PC-9 (cell line): ENCODE data around the gene GIMAP8.

Experiments used
- CTCF ChIP-seq: fragments of 200-600 bp; sonication (generic); conservative IDR thresholded peaks from 2 replicates; pipeline ENCODE4 v1.6.1; 2017; ENCODE audit warnings: mixed run types, antibody characterized with exemption, mild to moderate bottlenecking, moderate library complexity
- EZH2 ChIP-seq: fragments of 200-600 bp; sonication (generic); IDR thresholded peaks from 2 replicates; pipeline ENCODE4 v1.8.0; 2017; ENCODE audit warnings: antibody characterized with exemption, low read depth

GRCh38 chr7:150458235-150458634, 7.8 kb downstream of the GIMAP8 start:
- TF ChIP-seq CTCF = no peak
- no peak for TF ChIP-seq EZH2
